ENCODE measurements around the gene ALAS2. TPM values are rescaled to one million over a fixed set of nuclear protein-coding genes. Genes with fewer than 3 reads are reported as not detected.

Gene ALAS2
- total RNA-seq (2022; extraction: Qiagen RNA extraction; ENCODE audit: low read depth), result not detected in 5 replicates

GRCh38 chrX:55030271-55031205, at the start of gene ALAS2:
ALAS2 (minus strand) TSS chrX:55030977; CDS start chrX:55026000, 4,977 bp downstream.

GRCh38 chrX:55074851-55075467, 44.2 kb upstream of the ALAS2 start, which contains the start of gene PAGE2B:
PAGE2B (plus strand) TSS chrX:55075030; CDS start chrX:55076042, 1,012 bp downstream.

GRCh38 chrX:54999717-55000598, 30.8 kb downstream of the ALAS2 start, which contains the start of gene APEX2:
APEX2 (plus strand) TSS chrX:55000363; CDS start chrX:55000423, 60 bp downstream.

GRCh38 chrX:54994099-54994498, 36.7 kb downstream of the ALAS2 start, which contains the start of gene PFKFB1:
PFKFB1 (minus strand) TSS chrX:54994188; CDS start chrX:54994007, 181 bp downstream.

Other genes starting within 250 kb of the ALAS2 start
- 0.02 TPM in 1 of 5 replicates, not detected in the others for gene ITIH6, start 232.7 kb downstream of the ALAS2 start, total RNA-seq (2022; extraction: Qiagen RNA extraction; ENCODE audit: low read depth)
- gene MAGED2, start 223.2 kb downstream of the ALAS2 start, total RNA-seq (2022; extraction: Qiagen RNA extraction; ENCODE audit: low read depth), result 69.6 to 86.8 TPM (median 77.1 TPM) in 5 replicates
- 0.47 to 0.85 TPM (median 0.73 TPM) in 5 replicates for gene TRO, start 110.2 kb downstream of the ALAS2 start, total RNA-seq (2022; extraction: Qiagen RNA extraction; ENCODE audit: low read depth)
- gene PFKFB1, start 36.8 kb downstream of the ALAS2 start, total RNA-seq (2022; extraction: Qiagen RNA extraction; ENCODE audit: low read depth), result 0.09 to 0.13 TPM (median 0.13 TPM) in 3 of 5 replicates, not detected in the others
- gene APEX2, start 30.6 kb downstream of the ALAS2 start, total RNA-seq (2022; extraction: Qiagen RNA extraction; ENCODE audit: low read depth), result 31.0 to 36.1 TPM (median 33.5 TPM) in 5 replicates
- not detected in 5 replicates for gene PAGE2B, start 44.1 kb upstream of the ALAS2 start, total RNA-seq (2022; extraction: Qiagen RNA extraction; ENCODE audit: low read depth)
- gene PAGE2, start 58.0 kb upstream of the ALAS2 start, total RNA-seq (2022; extraction: Qiagen RNA extraction; ENCODE audit: low read depth), result not detected in 5 replicates
- gene PAGE5, start 189.4 kb upstream of the ALAS2 start, total RNA-seq (2022; extraction: Qiagen RNA extraction; ENCODE audit: low read depth), result not detected in 5 replicates
- not detected in 5 replicates for gene PAGE3, start 233.9 kb upstream of the ALAS2 start, total RNA-seq (2022; extraction: Qiagen RNA extraction; ENCODE audit: low read depth)